ENCODE results near the gene BSG. TPM values are rescaled to one million over a fixed set of nuclear protein-coding genes. Genes with fewer than 3 reads are reported as not detected.

The BSG gene
- total and polyA plus RNA-seq, 2 of the 4 experiments (the other 2 are of a cell fraction) = 130 to 698 TPM

GRCh38 chr19:601310-601709 is 28.9 kb downstream of the BSG start:
- DNase-seq (no peak), ATAC-seq (ENCODE audit: low read depth) (no peak)
- no peaks in the 10 kb centered on the region for H3K36me3 ChIP-seq (ENCODE audit: control insufficient read depth, insufficient read depth, low read length)
- H2BK5ac ChIP-seq (ENCODE audit: low read depth, low read length, poor library complexity, severe bottlenecking) = no peak overlapping the region
- H3K14ac ChIP-seq (replicated peaks; ENCODE audit: low read depth, low read length) = no peak overlapping the region
- CTCF ChIA-PET = no interaction called here
- H3K23ac ChIP-seq (ENCODE audit: low read depth, low read length) = no peak overlapping the region
- no peak for TF ChIP-seq RFX5 (IDR thresholded peaks at IDR 0.05; ENCODE audit: low read depth, low read length)
- TF ChIP-seq CHD1 (IDR thresholded peaks at IDR 0.05; ENCODE audit: low read depth, low read length) = no peak
- no peak for TF ChIP-seq NFE2L2 (IDR thresholded peaks at IDR 0.05; ENCODE audit: low read depth, low read length)
- TF ChIP-seq MXI1 (IDR thresholded peaks at IDR 0.05; ENCODE audit: borderline replicate concordance, low read depth, low read length) = no peak
- no peak for TF ChIP-seq FOS (IDR thresholded peaks at IDR 0.05; ENCODE audit: low read depth, low read length)
- TF ChIP-seq RCOR1 (IDR thresholded peaks at IDR 0.05; ENCODE audit: insufficient replicate concordance, low read length) = no peak
- no peak for TF ChIP-seq SMC3 (IDR thresholded peaks at IDR 0.05; ENCODE audit: low read depth, low read length)
- TF ChIP-seq, protein P1, sequence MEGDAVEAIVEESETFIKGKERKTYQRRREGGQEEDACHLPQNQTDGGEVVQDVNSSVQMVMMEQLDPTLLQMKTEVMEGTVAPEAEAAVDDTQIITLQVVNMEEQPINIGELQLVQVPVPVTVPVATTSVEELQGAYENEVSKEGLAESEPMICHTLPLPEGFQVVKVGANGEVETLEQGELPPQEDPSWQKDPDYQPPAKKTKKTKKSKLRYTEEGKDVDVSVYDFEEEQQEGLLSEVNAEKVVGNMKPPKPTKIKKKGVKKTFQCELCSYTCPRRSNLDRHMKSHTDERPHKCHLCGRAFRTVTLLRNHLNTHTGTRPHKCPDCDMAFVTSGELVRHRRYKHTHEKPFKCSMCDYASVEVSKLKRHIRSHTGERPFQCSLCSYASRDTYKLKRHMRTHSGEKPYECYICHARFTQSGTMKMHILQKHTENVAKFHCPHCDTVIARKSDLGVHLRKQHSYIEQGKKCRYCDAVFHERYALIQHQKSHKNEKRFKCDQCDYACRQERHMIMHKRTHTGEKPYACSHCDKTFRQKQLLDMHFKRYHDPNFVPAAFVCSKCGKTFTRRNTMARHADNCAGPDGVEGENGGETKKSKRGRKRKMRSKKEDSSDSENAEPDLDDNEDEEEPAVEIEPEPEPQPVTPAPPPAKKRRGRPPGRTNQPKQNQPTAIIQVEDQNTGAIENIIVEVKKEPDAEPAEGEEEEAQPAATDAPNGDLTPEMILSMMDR (conservative IDR thresholded peaks at IDR 0.05; ENCODE audit: low read depth, low read length) = no peak
- TF ChIP-seq MAZ (IDR thresholded peaks at IDR 0.05; ENCODE audit: borderline replicate concordance, low read depth, low read length) = no peak
- TF ChIP-seq USF2 (IDR thresholded peaks at IDR 0.05; ENCODE audit: low read depth, low read length) = no peak
- no peak overlapping the region for H2AK5ac ChIP-seq (ENCODE audit: low read depth, low read length)
- H3K27me3 ChIP-seq (ENCODE audit: control insufficient read depth, insufficient read depth, low read length) = peaks cover 2% of the 10 kb centered on the region; the same call in 1 of the 2 replicates
- intact Hi-C loops (cut with micrococcal nuclease) (no loop called here), in situ Hi-C loops (cut with MboI; ENCODE audit: low sequenced_read_pairs) (no loop called here), dilution Hi-C loops (cut with HindIII; ENCODE audit: low sequenced_read_pairs, unreplicated experiment) (no loop called here)
- H4K5ac ChIP-seq (ENCODE audit: low read depth, low read length) = no peak overlapping the region
- H2BK120ac ChIP-seq (ENCODE audit: low read depth, low read length) = no peak overlapping the region
- H3K4ac ChIP-seq (ENCODE audit: low read depth, low read length) = no peak overlapping the region
- no peaks in the 10 kb centered on the region for H3K4me1 ChIP-seq (ENCODE audit: control insufficient read depth, insufficient read depth, low read length)
- H2AK9ac ChIP-seq (replicated peaks; ENCODE audit: low read depth, low read length, poor library complexity) = no peak overlapping the region
- H3K27ac ChIP-seq (ENCODE audit: insufficient read depth, low read length) = no peak overlapping the region
- H4K8ac ChIP-seq (ENCODE audit: low read depth in 2 of 2, low read length in 2 of 2) = no peak overlapping the region
- no peak overlapping the region for H3K4me2 ChIP-seq (ENCODE audit: low read depth, low read length)
- no TSS peak for BruUV-seq (replicated peaks)
- H3K4me3 ChIP-seq (ENCODE audit: insufficient read depth, low read depth, low read length) = no peak overlapping the region
- no peaks in the 10 kb centered on the region for H3K79me1 ChIP-seq (ENCODE audit: low read depth in 1 of 2, low read length in 2 of 2)
- H4K91ac ChIP-seq (ENCODE audit: insufficient read depth, low read depth, low read length) = no peak overlapping the region
- no peak overlapping the region for H2BK20ac ChIP-seq (ENCODE audit: low read depth, low read length)
- no peak overlapping the region for H3K18ac ChIP-seq (ENCODE audit: low read depth, low read length)
- no peaks in the 10 kb centered on the region for H3K9me1 ChIP-seq (ENCODE audit: insufficient read depth, low read length)
- no peak overlapping the region for H2BK15ac ChIP-seq (ENCODE audit: low read depth, low read length)
- POLR2A ChIA-PET (ENCODE audit: unreplicated experiment) = no interaction called here
- WGBS, 2 experiments (ENCODE audit: extremely low coverage in 2 of 2, insufficient read length in 1 of 2) = 89% methylated on average over 27 of the region's 28 CpGs; no CpG with 5 or more reads in 1 of the 2 experiments
- H3K9me3 ChIP-seq (ENCODE audit: control insufficient read depth, insufficient read depth, low read length) = peaks cover 7% of the 10 kb centered on the region; the same call in 1 of the 2 replicates
- no peaks in the 10 kb centered on the region; the same call in 1 of the 2 replicates for H4K20me1 ChIP-seq (ENCODE audit: insufficient read depth, low read length)
- H2AFZ ChIP-seq (replicated peaks; ENCODE audit: low read length, poor library complexity) = peak overlapping the region; percentile 21
- H3K9ac ChIP-seq (ENCODE audit: low read depth, low read length) = no peak overlapping the region
- H3K56ac ChIP-seq (ENCODE audit: extremely low read depth, insufficient read depth, low read length) = no peak overlapping the region
